Neural crest cell (in vitro differentiated cells): ENCODE data around the gene TDRD9. TPM values are rescaled to one million over a fixed set of nuclear protein-coding genes. Genes with fewer than 3 reads are reported as not detected.

Source experiments
- DNase-seq: peaks from one replicate; pipeline ENCODE4 v3.0.0; 2021; ENCODE audit warnings: low read depth, mixed read lengths, low spot score
- H3K27ac Mint-ChIP-seq: one replicate; pipeline ENCODE4 v1.8.0; 2021; ENCODE audit warnings: mild to moderate bottlenecking, mixed read lengths; ENCODE audit not compliant: unreplicated experiment
- H3K27me3 Mint-ChIP-seq: 2 replicates; pipeline ENCODE4 v1.8.0; 2021; ENCODE audit warnings: low read depth, mild to moderate bottlenecking, mixed read lengths
- H3K36me3 Mint-ChIP-seq: 2 replicates; pipeline ENCODE4 v1.8.0; 2021; ENCODE audit warnings: low read depth, mild to moderate bottlenecking, mixed read lengths
- H3K4me1 Mint-ChIP-seq: 2 replicates; pipeline ENCODE4 v1.8.0; 2021; ENCODE audit warnings: mixed read lengths
- H3K4me3 Mint-ChIP-seq: one replicate; pipeline ENCODE4 v1.8.0; 2021; ENCODE audit warnings: mild to moderate bottlenecking, mixed read lengths
- H3K9me3 Mint-ChIP-seq: 2 replicates; pipeline ENCODE4 v1.8.0; 2021; ENCODE audit warnings: mixed read lengths
- CTCF ChIP-seq: fragments of 200-600 bp; sonication (generic); conservative IDR thresholded peaks from 2 replicates; pipeline ENCODE4 v1.5.0; 2021; ENCODE audit warnings: antibody characterized with exemption, mild to moderate bottlenecking
- long read RNA-seq: library from polyadenylated mRNA; unstranded; transcript quantifications from one replicate; pipeline ENCODE4 v2.0.0, GENCODE V29; 2020
- total RNA-seq: library from RNA; stranded (reverse); gene quantifications from 2 replicates; pipeline ENCODE4 v1.2.1, GENCODE V29; 2021

The TDRD9 gene
- not detected in 2 replicates for total RNA-seq
- long read RNA-seq: 0 reads

- no peak for DNase-seq
- Mint-ChIP-seq H3K4me3 (no peak within 1 kb of the TSS), H3K27ac (no peak within 1 kb of the TSS), H3K9me3 (no peaks in the 10 kb centered on the region), H3K27me3 (peaks cover 8% of the 10 kb centered on the region), H3K36me3 (no peaks in the 10 kb centered on the region), H3K4me1 (no peaks in the 10 kb centered on the region)
- TF ChIP-seq CTCF: no peak
Measured at GRCh38 chr14:103928011-103928890, at the start of gene TDRD9. TSS of gene TDRD9 (plus strand) at chr14:103928456. CDS start at chr14:103928510, 54 bp downstream.

DNA sequence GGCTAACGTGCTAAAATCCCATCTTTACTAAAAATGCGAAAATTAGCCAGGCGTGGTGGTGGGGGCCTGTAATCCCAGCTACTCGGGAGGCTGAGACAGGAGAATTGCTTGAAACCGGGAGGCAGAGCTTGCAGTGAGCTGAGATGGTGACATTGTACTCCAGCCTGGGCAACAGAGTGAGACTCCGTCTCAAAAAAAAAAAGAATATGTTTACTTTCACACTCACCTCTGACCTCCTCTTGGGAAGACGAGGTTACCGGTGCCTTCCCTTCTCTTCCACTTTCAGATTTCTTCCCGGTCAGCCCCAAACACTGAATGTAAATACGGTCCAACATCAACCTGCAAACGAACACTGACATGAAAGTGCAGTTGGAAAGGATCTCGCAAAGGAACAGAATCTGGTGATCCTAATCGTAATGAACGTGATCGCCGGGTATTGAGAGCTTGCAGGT is 49.1 kb upstream of the TDRD9 start:
- Mint-ChIP-seq H3K4me1 (peaks cover 3% of the 10 kb centered on the region), H3K27me3 (no peaks in the 10 kb centered on the region), H3K27ac (no peak overlapping the region), H3K36me3 (no peaks in the 10 kb centered on the region), H3K4me3 (no peak overlapping the region), H3K9me3 (no peaks in the 10 kb centered on the region)
- TF ChIP-seq CTCF: no peak
- no peak for DNase-seq

DNA sequence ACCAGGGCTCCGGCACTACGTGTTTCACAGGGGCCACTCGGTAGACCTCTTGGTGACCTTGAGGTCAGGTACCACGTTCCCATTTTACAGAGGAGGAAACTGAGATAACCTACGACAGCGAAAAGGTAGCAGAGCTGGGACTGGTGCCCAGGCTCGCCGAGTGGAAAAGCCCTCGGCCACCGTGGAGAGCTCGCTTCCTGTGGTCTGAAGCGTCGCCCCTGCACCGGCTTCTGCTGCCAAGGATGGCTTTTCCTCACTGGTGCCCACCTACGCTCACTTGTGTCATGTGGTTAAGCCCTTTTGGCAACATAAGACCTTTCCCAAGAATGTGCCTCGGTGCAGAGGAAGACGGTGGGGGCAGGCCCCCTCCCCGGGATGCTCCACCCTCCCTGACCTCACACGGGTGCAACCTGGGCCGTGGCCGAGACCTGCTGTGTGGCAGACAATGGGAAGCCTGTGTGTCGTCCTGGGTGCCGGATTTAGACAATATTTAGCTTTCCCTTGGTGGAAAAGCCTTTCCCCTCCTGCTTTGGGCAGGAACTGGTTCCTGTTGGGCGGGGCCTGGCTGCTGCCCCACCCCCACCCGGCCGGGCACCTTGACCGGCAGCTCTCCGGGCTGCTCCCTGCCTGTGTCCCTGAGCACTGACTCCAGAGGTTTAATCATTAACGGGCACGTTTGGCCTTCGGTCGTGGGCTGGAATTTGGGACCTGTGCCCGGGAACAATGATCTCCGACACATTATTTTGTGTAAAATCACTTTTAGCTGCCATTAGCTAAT is 48.5 kb upstream of the TDRD9 start:
- Mint-ChIP-seq H3K27ac (no peak overlapping the region), H3K36me3 (no peaks in the 10 kb centered on the region), H3K27me3 (no peaks in the 10 kb centered on the region), H3K9me3 (no peaks in the 10 kb centered on the region), H3K4me3 (no peak overlapping the region), H3K4me1 (peaks cover 3% of the 10 kb centered on the region)
- DNase-seq: no peak
- no peak for TF ChIP-seq CTCF

DNA sequence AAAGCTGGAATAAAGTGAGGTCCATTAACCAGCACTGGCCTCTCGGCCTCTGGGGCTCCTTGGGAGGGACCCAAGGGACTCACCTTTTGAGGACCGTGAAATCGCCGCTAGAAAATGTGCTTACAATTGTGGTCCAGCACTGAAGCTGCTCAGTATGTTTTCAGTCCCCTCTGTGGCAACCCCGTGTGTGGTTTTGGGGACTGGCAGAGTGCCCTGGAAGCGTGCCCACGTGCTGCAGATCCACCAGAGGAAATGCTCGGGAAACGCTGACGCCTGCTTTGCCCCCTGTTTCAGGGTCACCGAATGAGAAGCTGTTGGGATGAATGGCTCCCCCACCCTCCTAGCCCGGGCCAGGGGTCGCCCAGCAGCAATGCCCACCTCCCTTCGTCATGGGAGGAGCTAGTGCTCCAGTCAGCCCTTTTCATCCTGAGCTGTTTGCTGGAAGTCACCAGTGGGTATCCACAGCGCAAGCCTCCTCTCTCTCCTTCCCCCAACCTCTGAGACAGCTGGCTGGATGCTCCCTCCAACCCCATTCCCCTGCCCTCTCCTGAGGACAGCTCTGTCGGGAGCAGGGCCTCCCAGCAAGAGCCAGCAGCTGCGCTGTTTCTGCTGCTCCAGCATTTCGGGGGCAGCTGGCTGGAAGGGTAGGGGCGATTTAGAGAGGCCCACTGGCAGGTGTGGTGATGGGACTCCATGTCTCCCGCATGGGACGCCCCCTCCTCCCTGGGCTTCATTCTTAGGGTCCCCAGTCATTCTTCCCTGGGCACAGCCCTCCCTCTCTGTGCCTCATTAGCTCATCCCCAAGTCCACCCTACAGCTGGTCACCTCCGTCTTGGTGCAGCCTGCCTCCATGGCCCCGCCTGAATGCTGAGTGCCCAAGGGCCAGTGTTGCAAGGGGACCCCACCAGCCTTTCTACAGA is 47.6 kb upstream of the TDRD9 start:
- Mint-ChIP-seq H3K27me3 (no peaks in the 10 kb centered on the region), H3K27ac (no peak overlapping the region)

More for the DNA sequence above, 47.6 kb upstream of the TDRD9 start:
- Mint-ChIP-seq H3K36me3 (no peaks in the 10 kb centered on the region), H3K4me3 (no peak overlapping the region), H3K4me1 (peaks cover 3% of the 10 kb centered on the region), H3K9me3 (no peaks in the 10 kb centered on the region)
- no peak for DNase-seq
- TF ChIP-seq CTCF: no peak
